ENCODE data around the gene FGFR1OP2.

FGFR1OP2 gene

DNA sequence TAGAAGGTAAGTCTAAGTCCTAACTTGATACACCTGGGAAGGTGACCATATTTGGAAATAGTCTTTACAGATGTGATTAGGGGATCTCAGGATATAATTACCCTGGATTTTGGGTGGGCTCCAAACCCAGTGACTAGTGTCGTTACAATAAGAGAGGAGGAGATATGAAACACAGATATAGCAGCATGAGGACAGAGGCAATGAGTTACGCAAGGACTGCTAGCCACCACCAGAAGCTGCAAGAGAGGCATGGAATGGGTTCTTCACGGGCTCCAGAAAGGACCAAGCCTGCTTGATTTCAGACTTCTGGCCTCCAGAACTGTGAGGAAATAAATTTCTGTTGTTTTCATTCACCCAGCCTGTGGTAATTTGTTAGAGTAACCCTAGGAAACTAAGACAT, 28.6 kb downstream of the FGFR1OP2 start:
- Histone ChIP-seq H2AK5ac (ENCODE audit: low read length) (no peak overlapping the region), H4K8ac (ENCODE audit: low read depth, low read length) (no peak overlapping the region), H3K4ac (ENCODE audit: low read depth, low read length) (no peak overlapping the region), H3K4me1 (ENCODE audit: control insufficient read depth, low read depth, low read length) (no peaks in the 10 kb centered on the region), H3K27ac (ENCODE audit: low read depth, low read length) (no peak overlapping the region), H3K4me2 (ENCODE audit: low read length) (no peak overlapping the region), H3K18ac (ENCODE audit: low read length) (no peak overlapping the region), H2BK120ac (ENCODE audit: low read depth, low read length) (no peak overlapping the region), H3K79me1 (ENCODE audit: low read length) (no peaks in the 10 kb centered on the region), H3K9ac (ENCODE audit: low read length) (no peak overlapping the region), H3K56ac (ENCODE audit: low read length) (no peak overlapping the region), H2BK15ac (replicated peaks; ENCODE audit: low read depth) (no peak overlapping the region), H3K23ac (ENCODE audit: low read length) (no peak overlapping the region), H2BK5ac (ENCODE audit: low read length) (no peak overlapping the region), H3K36me3 (ENCODE audit: control insufficient read depth, insufficient read depth, low read length) (peaks cover 2% of the 10 kb centered on the region), H4K5ac (ENCODE audit: low read length) (no peak overlapping the region), H3K79me2 (ENCODE audit: control insufficient read depth, insufficient read depth, low read length) (no peaks in the 10 kb centered on the region), H3K4me3 (ENCODE audit: low read length) (no peak overlapping the region), H3K27me3 (ENCODE audit: insufficient read depth, low read length, poor library complexity) (no peaks in the 10 kb centered on the region)
- DNase-seq, result no peak
- no CpG with 5 or more reads among the region's 3 CpGs for WGBS (ENCODE audit: extremely low coverage, insufficient coverage, low lambda C conversion rate)

- no peak overlapping the region for H3K9ac ChIP-seq (ENCODE audit: low read length)
- no peak overlapping the region for H3K56ac ChIP-seq (ENCODE audit: low read length)
- no peak overlapping the region for H2BK15ac ChIP-seq (replicated peaks; ENCODE audit: low read depth)
- no peaks in the 10 kb centered on the region for H3K79me2 ChIP-seq (ENCODE audit: control insufficient read depth, insufficient read depth, low read length)
- no peak overlapping the region for H3K4ac ChIP-seq (ENCODE audit: low read depth, low read length)
- H3K4me2 ChIP-seq (ENCODE audit: low read length), result no peak overlapping the region
- no peak overlapping the region for H3K18ac ChIP-seq (ENCODE audit: low read length)
- no CpG with 5 or more reads among the region's 2 CpGs for WGBS (ENCODE audit: extremely low coverage, insufficient coverage, low lambda C conversion rate)
- no peak overlapping the region for H4K5ac ChIP-seq (ENCODE audit: low read length)
- H3K27me3 ChIP-seq (ENCODE audit: insufficient read depth, low read length, poor library complexity), result no peaks in the 10 kb centered on the region
- no peaks in the 10 kb centered on the region for H3K4me1 ChIP-seq (ENCODE audit: control insufficient read depth, low read depth, low read length)
- no peak overlapping the region for H2BK120ac ChIP-seq (ENCODE audit: low read depth, low read length)
- H2AK5ac ChIP-seq (ENCODE audit: low read length), result no peak overlapping the region
- no peak overlapping the region for H3K4me3 ChIP-seq (ENCODE audit: low read length)
- no peak for DNase-seq
- H3K79me1 ChIP-seq (ENCODE audit: low read length), result no peaks in the 10 kb centered on the region
- no peak overlapping the region for H4K8ac ChIP-seq (ENCODE audit: low read depth, low read length)
- no peak overlapping the region for H3K27ac ChIP-seq (ENCODE audit: low read depth, low read length)
- peaks cover 2% of the 10 kb centered on the region for H3K36me3 ChIP-seq (ENCODE audit: control insufficient read depth, insufficient read depth, low read length)
- no peak overlapping the region for H3K23ac ChIP-seq (ENCODE audit: low read length)
- no peak overlapping the region for H2BK5ac ChIP-seq (ENCODE audit: low read length)
Measured at GRCh38 chr12:26970136-26970535, 31.9 kb downstream of the FGFR1OP2 start.

- H2BK120ac ChIP-seq (ENCODE audit: low read depth, low read length), result no peak overlapping the region
- DNase-seq, result no peak
Measured at GRCh38 chr12:26971963-26972362, 33.7 kb downstream of the FGFR1OP2 start.

DNA sequence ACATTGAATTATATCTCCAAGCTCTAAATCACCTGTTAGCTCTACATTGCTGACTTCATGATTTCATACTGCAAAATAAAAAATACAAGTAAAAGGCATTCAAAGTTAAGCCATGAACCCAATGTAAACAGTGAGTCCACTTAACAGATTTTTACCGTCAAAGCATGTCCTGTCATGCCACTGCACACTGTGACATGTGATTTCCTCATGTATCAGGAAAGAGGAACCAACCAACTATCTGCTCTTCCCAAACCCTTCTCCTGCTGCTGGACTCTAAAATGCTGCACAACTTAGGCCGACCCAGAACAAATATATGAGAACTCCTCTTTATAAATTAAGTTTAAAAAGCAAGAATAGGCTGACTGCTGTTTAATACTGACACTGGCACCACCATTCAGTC, 38.4 kb downstream of the FGFR1OP2 start:
- Histone ChIP-seq H3K56ac (ENCODE audit: low read length) (no peak overlapping the region), H4K8ac (ENCODE audit: low read depth, low read length) (no peak overlapping the region), H3K79me2 (ENCODE audit: control insufficient read depth, insufficient read depth, low read length) (no peaks in the 10 kb centered on the region), H3K36me3 (ENCODE audit: control insufficient read depth, insufficient read depth, low read length) (no peaks in the 10 kb centered on the region), H3K27me3 (ENCODE audit: insufficient read depth, low read length, poor library complexity) (no peaks in the 10 kb centered on the region), H4K5ac (ENCODE audit: low read length) (no peak overlapping the region), H3K4me2 (ENCODE audit: low read length) (no peak overlapping the region), H3K9ac (ENCODE audit: low read length) (no peak overlapping the region), H2BK15ac (replicated peaks; ENCODE audit: low read depth) (no peak overlapping the region), H2BK120ac (ENCODE audit: low read depth, low read length) (no peak overlapping the region), H3K18ac (ENCODE audit: low read length) (no peak overlapping the region), H2BK5ac (ENCODE audit: low read length) (no peak overlapping the region), H3K23ac (ENCODE audit: low read length) (no peak overlapping the region), H3K79me1 (ENCODE audit: low read length) (no peaks in the 10 kb centered on the region), H3K4me3 (ENCODE audit: low read length) (no peak overlapping the region), H3K4ac (ENCODE audit: low read depth, low read length) (no peak overlapping the region), H3K4me1 (ENCODE audit: control insufficient read depth, low read depth, low read length) (no peaks in the 10 kb centered on the region), H2AK5ac (ENCODE audit: low read length) (no peak overlapping the region), H3K27ac (ENCODE audit: low read depth, low read length) (no peak overlapping the region)
- no peak for DNase-seq
- no CpG with 5 or more reads among the region's 2 CpGs for WGBS (ENCODE audit: extremely low coverage, insufficient coverage, low lambda C conversion rate)

More at GRCh38 chr12:26971963-26972362, 33.7 kb downstream of the FGFR1OP2 start:
- no peak overlapping the region for H4K5ac ChIP-seq (ENCODE audit: low read length)
- H2BK5ac ChIP-seq (ENCODE audit: low read length), result no peak overlapping the region
- no peak overlapping the region for H3K4me2 ChIP-seq (ENCODE audit: low read length)
- no peak overlapping the region for H3K18ac ChIP-seq (ENCODE audit: low read length)
- H3K56ac ChIP-seq (ENCODE audit: low read length), result no peak overlapping the region
- H2AK5ac ChIP-seq (ENCODE audit: low read length), result no peak overlapping the region
- no peak overlapping the region for H3K9ac ChIP-seq (ENCODE audit: low read length)
- H3K27ac ChIP-seq (ENCODE audit: low read depth, low read length), result no peak overlapping the region
- H3K27me3 ChIP-seq (ENCODE audit: insufficient read depth, low read length, poor library complexity), result no peaks in the 10 kb centered on the region
- H3K4ac ChIP-seq (ENCODE audit: low read depth, low read length), result no peak overlapping the region
- H4K8ac ChIP-seq (ENCODE audit: low read depth, low read length), result no peak overlapping the region
- no peaks in the 10 kb centered on the region for H3K79me2 ChIP-seq (ENCODE audit: control insufficient read depth, insufficient read depth, low read length)
- H3K79me1 ChIP-seq (ENCODE audit: low read length), result no peaks in the 10 kb centered on the region
- no peak overlapping the region for H2BK15ac ChIP-seq (replicated peaks; ENCODE audit: low read depth)
- H3K23ac ChIP-seq (ENCODE audit: low read length), result no peak overlapping the region
- no peak overlapping the region for H3K4me3 ChIP-seq (ENCODE audit: low read length)
- no peaks in the 10 kb centered on the region for H3K4me1 ChIP-seq (ENCODE audit: control insufficient read depth, low read depth, low read length)
- H3K36me3 ChIP-seq (ENCODE audit: control insufficient read depth, insufficient read depth, low read length), result peaks cover 2% of the 10 kb centered on the region
- no CpG with 5 or more reads among the region's 2 CpGs for WGBS (ENCODE audit: extremely low coverage, insufficient coverage, low lambda C conversion rate)

- Histone ChIP-seq H3K36me3 (ENCODE audit: control insufficient read depth, insufficient read depth, low read length) (no peaks in the 10 kb centered on the region), H3K79me2 (ENCODE audit: control insufficient read depth, insufficient read depth, low read length) (no peaks in the 10 kb centered on the region)
Measured at GRCh38 chr12:26978801-26979200, 40.5 kb downstream of the FGFR1OP2 start.

DNA sequence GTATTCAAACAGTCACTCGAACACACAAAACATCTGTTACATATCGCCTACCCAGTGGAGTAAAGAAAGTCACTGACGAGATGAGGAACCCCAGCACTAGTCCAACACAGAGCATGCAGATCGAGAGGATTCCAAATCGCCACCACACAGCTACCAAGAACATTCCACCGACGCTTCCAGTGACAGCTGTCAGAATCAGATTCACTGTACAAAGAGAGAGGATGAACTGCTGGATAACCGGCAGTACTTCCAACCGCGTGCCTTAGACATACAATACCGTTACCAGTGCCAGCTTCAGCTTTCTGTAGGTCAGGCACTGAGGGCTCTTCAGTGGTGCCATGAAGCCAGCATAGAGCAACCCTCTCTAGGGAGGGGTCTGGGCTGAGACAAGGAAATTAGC, 41.5 kb downstream of the FGFR1OP2 start:
- Histone ChIP-seq H2BK120ac (ENCODE audit: low read depth, low read length) (no peak overlapping the region), H3K4me3 (ENCODE audit: low read length) (no peak overlapping the region), H3K79me2 (ENCODE audit: control insufficient read depth, insufficient read depth, low read length) (no peaks in the 10 kb centered on the region), H2AK5ac (ENCODE audit: low read length) (no peak overlapping the region), H3K27me3 (ENCODE audit: insufficient read depth, low read length, poor library complexity) (no peaks in the 10 kb centered on the region), H2BK5ac (ENCODE audit: low read length) (no peak overlapping the region), H3K18ac (ENCODE audit: low read length) (no peak overlapping the region), H3K9ac (ENCODE audit: low read length) (no peak overlapping the region), H2BK15ac (replicated peaks; ENCODE audit: low read depth) (no peak overlapping the region), H3K4ac (ENCODE audit: low read depth, low read length) (no peak overlapping the region), H3K27ac (ENCODE audit: low read depth, low read length) (no peak overlapping the region), H3K4me1 (ENCODE audit: control insufficient read depth, low read depth, low read length) (no peaks in the 10 kb centered on the region), H3K23ac (ENCODE audit: low read length) (no peak overlapping the region), H3K79me1 (ENCODE audit: low read length) (no peaks in the 10 kb centered on the region), H3K4me2 (ENCODE audit: low read length) (no peak overlapping the region), H4K8ac (ENCODE audit: low read depth, low read length) (no peak overlapping the region), H3K56ac (ENCODE audit: low read length) (no peak overlapping the region), H4K5ac (ENCODE audit: low read length) (no peak overlapping the region), H3K36me3 (ENCODE audit: control insufficient read depth, insufficient read depth, low read length) (no peaks in the 10 kb centered on the region)
- no peak for DNase-seq
- no CpG with 5 or more reads among the region's 11 CpGs for WGBS (ENCODE audit: extremely low coverage, insufficient coverage, low lambda C conversion rate)

More at GRCh38 chr12:26978801-26979200, 40.5 kb downstream of the FGFR1OP2 start:
- Histone ChIP-seq H3K4me3 (ENCODE audit: low read length) (no peak overlapping the region), H2AK5ac (ENCODE audit: low read length) (no peak overlapping the region), H3K18ac (ENCODE audit: low read length) (no peak overlapping the region), H3K56ac (ENCODE audit: low read length) (no peak overlapping the region), H3K23ac (ENCODE audit: low read length) (no peak overlapping the region), H3K27me3 (ENCODE audit: insufficient read depth, low read length, poor library complexity) (no peaks in the 10 kb centered on the region), H2BK15ac (replicated peaks; ENCODE audit: low read depth) (no peak overlapping the region), H3K79me1 (ENCODE audit: low read length) (no peaks in the 10 kb centered on the region), H4K8ac (ENCODE audit: low read depth, low read length) (no peak overlapping the region), H4K5ac (ENCODE audit: low read length) (no peak overlapping the region), H2BK120ac (ENCODE audit: low read depth, low read length) (no peak overlapping the region), H3K4me2 (ENCODE audit: low read length) (no peak overlapping the region), H3K27ac (ENCODE audit: low read depth, low read length) (no peak overlapping the region), H3K4ac (ENCODE audit: low read depth, low read length) (no peak overlapping the region), H3K9ac (ENCODE audit: low read length) (no peak overlapping the region), H3K4me1 (ENCODE audit: control insufficient read depth, low read depth, low read length) (no peaks in the 10 kb centered on the region), H2BK5ac (ENCODE audit: low read length) (no peak overlapping the region)
- no peak for DNase-seq
- no CpG with 5 or more reads among the region's 1 CpG for WGBS (ENCODE audit: extremely low coverage, insufficient coverage, low lambda C conversion rate)

Data from mesendoderm (in vitro differentiated cells).